Uterus (tissue), 4 donors: ENCODE results near the gene IRF2BP2. TPM values are rescaled to one million over a fixed set of nuclear protein-coding genes. Genes with fewer than 3 reads are reported as not detected.
A peak's percentile ranks its signal among the peaks of the same experiment; 100 is the strongest.
"Not testable (repeated sequence)": the region's sequence is repeated elsewhere in the genome, so short reads cannot be mapped to it uniquely, and the experiment has no call there.

Experiments
- DNase-seq, 2 donors: peaks; one replicate each; pipeline ENCODE4 v3.0.0-alpha.2; 2019 to 2020
- H3K27ac ChIP-seq, 2 donors: fragments of 200-600 bp; sonication (generic); 1 replicate in 1 of 2; 2 replicates in 1 of 2; pipeline ENCODE4 v1.5.1; 2016 to 2018
- H3K27me3 ChIP-seq, 2 donors: fragments of 200-600 bp; sonication (generic); one replicate each; pipeline ENCODE4 v1.5.1; 2018 to 2019; ENCODE audit warnings: control low read depth in 1 of 2
- H3K36me3 ChIP-seq, 2 donors: fragments of 200-600 bp; sonication (generic); one replicate each; pipeline ENCODE4 v1.5.1; 2019; ENCODE audit warnings: control low read depth in 1 of 2
- H3K4me1 ChIP-seq, 2 donors: fragments of 200-600 bp; sonication (generic); one replicate each; pipeline ENCODE4 v1.5.1; 2018 to 2019; ENCODE audit warnings: control low read depth in 1 of 2
- H3K4me3 ChIP-seq, 2 donors: fragments of 200-600 bp; sonication (generic); 1 replicate in 1 of 2; 2 replicates in 1 of 2; pipeline ENCODE4 v1.5.1; 2018 to 2019; ENCODE audit warnings: mild to moderate bottlenecking in 1 of 2
- H3K9me3 ChIP-seq, 2 donors: fragments of 200-600 bp; sonication (generic); one replicate each; pipeline ENCODE4 v1.5.1; 2019; ENCODE audit warnings: control low read depth in 1 of 2
- POLR2A ChIP-seq, 2 donors: fragments of 450-650 bp; IDR thresholded peaks; one replicate each; pipeline ENCODE4 v1.6.1; 2016; ENCODE audit warnings: antibody characterized with exemption in 2 of 2, mild to moderate bottlenecking in 1 of 2, moderate library complexity in 1 of 2
- intact Hi-C: fragments of 100-400 bp; cut with DNase I; formaldehyde crosslinking; loops from one replicate; pipeline ENCODE4 v1.15.1; 2023; ENCODE audit warnings: low total_unique reads
- total RNA-seq, 4 donors: library from RNA; depleted of rRNA in 3 of 4; stranded (reverse); fragments of >200 nt in 3 of 4; gene quantifications; one replicate each; pipeline versions ENCODE4 v1.1.0 to v1.2.4, GENCODE V29; 2014 to 2023
- TF ChIP-seq, protein P1 (sequence below), 4 experiments: fragments of 200-600 bp in 2 of 4; fragments of 450-650 bp in 2 of 4; sonication (generic) in 2 of 4; IDR thresholded peaks; one replicate each; pipeline ENCODE4 v1.5.1; 2016 to 2019; ENCODE audit warnings: antibody characterized with exemption in 4 of 4, mild to moderate bottlenecking in 2 of 4, moderate library complexity in 1 of 4
- donor health status: DM: yes; HTN: yes; CAD: no.

Gene IRF2BP2
- total RNA-seq, 4 donors from 2014 or later: 56.8 to 182 (median 124) TPM

DNA sequence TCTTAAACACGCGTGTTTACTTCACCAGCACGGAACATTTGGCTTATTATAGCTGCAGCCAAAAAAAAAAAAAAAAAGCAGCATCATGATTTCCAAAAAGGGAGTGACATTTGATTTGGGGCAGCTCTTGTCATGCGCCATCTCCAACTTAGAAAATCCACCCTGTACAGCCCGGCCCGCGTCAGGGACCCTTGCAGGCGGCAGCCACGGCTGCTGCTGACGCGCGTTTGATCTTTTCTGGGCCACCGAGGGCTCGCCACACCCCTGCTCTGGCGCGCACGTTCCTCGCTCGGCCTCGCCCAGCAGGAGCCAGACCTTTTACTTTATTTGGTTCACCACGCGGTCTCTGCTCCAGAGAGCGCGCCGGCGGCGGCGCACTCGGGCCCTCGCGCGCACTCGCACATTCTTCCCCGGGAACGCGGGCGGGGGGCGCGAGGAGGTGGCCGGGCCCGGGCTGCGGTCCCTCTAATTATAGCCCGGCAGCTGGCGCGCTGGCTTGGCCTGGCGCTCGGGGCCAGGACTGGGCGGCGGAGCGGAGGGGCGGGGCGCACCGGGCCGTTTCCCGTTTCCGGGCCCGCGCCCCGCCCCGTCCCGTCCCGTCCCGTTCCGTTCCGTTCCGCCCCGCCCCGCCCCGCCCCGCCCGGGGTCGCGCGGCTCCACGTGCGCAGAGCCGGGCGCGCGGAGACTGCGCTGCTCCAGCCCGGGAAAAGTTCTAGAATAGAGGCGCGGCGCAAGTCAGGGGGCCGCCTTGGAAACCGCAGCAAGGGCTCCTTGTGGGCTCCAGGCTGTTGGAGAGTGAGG is 10.2 kb downstream of the IRF2BP2 start:
- intact Hi-C loops: loop anchor here (10.0 kb wide), 3 partner anchors 65 to 475 kb away; no protein-coding TSS in a partner anchor
- Histone ChIP-seq H3K27ac (peak overlapping the region; percentile 99 to 100), H3K36me3 (no peaks in the 10 kb centered on the region), H3K4me3 (peak overlapping the region; percentile 23 to 63), H3K4me1 (peaks cover 19 to 22% of the 10 kb centered on the region in 2 donors), H3K9me3 (no peaks in the 10 kb centered on the region), H3K27me3 (no peaks in the 10 kb centered on the region)
- TF ChIP-seq, protein P1, sequence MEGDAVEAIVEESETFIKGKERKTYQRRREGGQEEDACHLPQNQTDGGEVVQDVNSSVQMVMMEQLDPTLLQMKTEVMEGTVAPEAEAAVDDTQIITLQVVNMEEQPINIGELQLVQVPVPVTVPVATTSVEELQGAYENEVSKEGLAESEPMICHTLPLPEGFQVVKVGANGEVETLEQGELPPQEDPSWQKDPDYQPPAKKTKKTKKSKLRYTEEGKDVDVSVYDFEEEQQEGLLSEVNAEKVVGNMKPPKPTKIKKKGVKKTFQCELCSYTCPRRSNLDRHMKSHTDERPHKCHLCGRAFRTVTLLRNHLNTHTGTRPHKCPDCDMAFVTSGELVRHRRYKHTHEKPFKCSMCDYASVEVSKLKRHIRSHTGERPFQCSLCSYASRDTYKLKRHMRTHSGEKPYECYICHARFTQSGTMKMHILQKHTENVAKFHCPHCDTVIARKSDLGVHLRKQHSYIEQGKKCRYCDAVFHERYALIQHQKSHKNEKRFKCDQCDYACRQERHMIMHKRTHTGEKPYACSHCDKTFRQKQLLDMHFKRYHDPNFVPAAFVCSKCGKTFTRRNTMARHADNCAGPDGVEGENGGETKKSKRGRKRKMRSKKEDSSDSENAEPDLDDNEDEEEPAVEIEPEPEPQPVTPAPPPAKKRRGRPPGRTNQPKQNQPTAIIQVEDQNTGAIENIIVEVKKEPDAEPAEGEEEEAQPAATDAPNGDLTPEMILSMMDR (IDR thresholded peaks at IDR 0.05): peak in 3 of 4 experiments; percentile 5 to 31 (median 20)
- TF ChIP-seq POLR2A (IDR thresholded peaks at IDR 0.05): peak; percentile 43 to 92
- DNase-seq: peak; percentile 79 to 87

DNA sequence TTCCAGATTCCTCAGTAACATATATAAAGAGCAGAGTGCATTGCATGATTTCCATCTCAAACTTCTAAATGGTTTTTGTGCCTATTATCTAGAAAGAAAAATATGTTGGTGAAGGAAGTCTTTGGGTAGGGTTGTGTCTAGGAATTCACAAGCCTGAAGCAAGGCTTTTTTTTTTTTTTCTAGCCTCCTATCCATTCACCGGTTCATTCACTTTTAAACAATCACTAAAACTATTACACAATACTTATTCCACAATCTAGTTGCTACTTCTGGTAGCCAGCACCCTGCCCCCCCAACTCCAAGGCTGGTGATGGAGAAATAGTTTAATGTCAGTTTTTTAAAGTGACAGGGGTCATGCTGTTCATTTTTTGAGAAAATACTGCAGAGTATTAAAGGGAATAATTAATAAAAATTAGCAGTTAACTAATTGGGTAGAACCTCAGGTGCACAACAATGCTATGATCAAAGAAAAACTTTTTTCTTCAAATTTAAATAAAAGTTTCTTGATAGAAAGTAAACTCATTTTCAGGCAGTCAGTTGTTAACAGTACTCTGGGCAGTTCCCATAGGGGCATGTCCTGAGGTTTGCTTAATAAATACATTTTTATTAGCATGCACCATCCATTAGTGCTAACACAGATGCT is 10.9 kb downstream of the IRF2BP2 start:
- Histone ChIP-seq H3K36me3 (no peaks in the 10 kb centered on the region), H3K27me3 (no peaks in the 10 kb centered on the region), H3K9me3 (no peaks in the 10 kb centered on the region), H3K4me3 (peak overlapping the region; percentile 23 to 63), H3K27ac (peak overlapping the region; percentile 99 to 100), H3K4me1 (peaks cover 19 to 22% of the 10 kb centered on the region in 2 donors)
- DNase-seq: peak in 1 of 2 donors; percentile 62
- intact Hi-C loops: no loop called here
- no peak for TF ChIP-seq POLR2A (IDR thresholded peaks at IDR 0.05)
- TF ChIP-seq, protein P1 (IDR thresholded peaks at IDR 0.05): no peak

DNA sequence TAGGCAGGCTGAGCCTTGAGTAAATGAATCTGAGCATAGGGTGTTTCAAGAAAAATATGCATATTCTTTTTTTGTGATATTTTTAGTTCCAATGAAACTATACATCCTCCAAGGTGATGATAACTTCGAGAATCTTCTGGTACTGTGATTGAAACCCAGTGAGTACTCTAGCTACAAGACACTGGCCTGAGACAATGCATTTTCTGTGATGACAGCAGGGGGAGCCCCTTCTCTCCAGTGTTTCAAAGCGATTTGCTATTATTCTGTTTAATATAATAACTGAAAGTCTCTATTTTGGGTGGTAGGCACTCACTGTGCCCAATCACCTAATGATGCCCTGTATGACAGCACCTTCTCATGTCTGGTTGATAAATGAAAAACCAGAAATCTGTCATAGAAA is 12.1 kb downstream of the IRF2BP2 start:
- intact Hi-C loops: no loop called here
- no peaks in the 10 kb centered on the region for H3K27me3 ChIP-seq
- H3K27ac ChIP-seq: peak overlapping the region; percentile 99 to 100
- no peak overlapping the region for H3K4me3 ChIP-seq
- TF ChIP-seq, protein P1 (IDR thresholded peaks at IDR 0.05): peak; percentile 37 to 59 (median 42)
- no peak for TF ChIP-seq POLR2A (IDR thresholded peaks at IDR 0.05)
- H3K9me3 ChIP-seq: no peaks in the 10 kb centered on the region
- H3K36me3 ChIP-seq: no peaks in the 10 kb centered on the region
- peaks cover 19 to 22% of the 10 kb centered on the region in 2 donors for H3K4me1 ChIP-seq
- DNase-seq: peak in 1 of 2 donors; percentile 57

DNA sequence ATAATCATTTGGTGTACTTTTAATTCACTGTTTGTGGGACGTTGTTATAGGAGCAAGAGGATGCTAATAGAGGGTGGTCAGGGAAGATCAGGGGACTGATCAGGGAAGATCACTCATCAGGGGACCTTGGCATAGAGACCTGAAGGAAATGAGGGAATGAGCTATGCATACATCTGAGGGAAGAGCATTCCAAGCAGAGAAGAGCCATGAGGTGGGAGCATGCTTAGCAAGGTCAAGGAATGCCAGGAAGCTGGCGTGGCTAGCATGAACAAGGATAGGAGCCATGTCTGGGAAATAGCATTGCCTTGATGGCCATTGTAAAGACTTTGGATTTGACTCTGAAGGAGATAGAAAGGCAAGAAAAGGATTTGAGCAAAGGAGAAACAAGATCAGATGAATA is 14.1 kb downstream of the IRF2BP2 start:
- no peaks in the 10 kb centered on the region for H3K9me3 ChIP-seq
- H3K4me1 ChIP-seq: peaks cover 6 to 14% of the 10 kb centered on the region in 2 donors
- H3K27ac ChIP-seq: no peak overlapping the region
- intact Hi-C loops: no loop called here
- DNase-seq: no peak
- H3K36me3 ChIP-seq: no peaks in the 10 kb centered on the region
- TF ChIP-seq POLR2A (IDR thresholded peaks at IDR 0.05): no peak
- TF ChIP-seq, protein P1 (IDR thresholded peaks at IDR 0.05): no peak
- no peak overlapping the region for H3K4me3 ChIP-seq
- H3K27me3 ChIP-seq: no peaks in the 10 kb centered on the region

DNA sequence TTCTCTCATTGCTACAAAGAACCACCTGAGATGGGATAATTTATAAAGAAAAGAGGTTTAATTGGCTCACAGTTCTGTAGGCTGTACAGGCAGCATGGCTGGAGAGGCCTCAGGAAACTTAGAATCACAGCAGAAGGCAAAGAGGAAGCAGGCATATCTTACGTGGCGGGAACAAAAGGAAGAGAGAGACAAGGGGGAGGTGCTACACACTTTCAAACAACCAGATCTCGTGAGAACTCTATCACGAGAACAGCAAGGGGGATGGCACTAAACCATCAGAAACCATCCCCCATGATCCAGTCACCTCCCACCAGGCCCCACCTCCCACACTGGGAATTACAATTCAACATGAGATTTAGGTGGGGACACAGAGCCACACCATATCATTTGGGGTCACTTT is 15.4 kb downstream of the IRF2BP2 start:
- H3K36me3 ChIP-seq, H3K27ac ChIP-seq, intact Hi-C loops, H3K4me3 ChIP-seq, H3K9me3 ChIP-seq, H3K27me3 ChIP-seq, DNase-seq: not testable (repeated sequence)
- peaks cover 0 to 10% of the 10 kb centered on the region in 2 donors for H3K4me1 ChIP-seq
